22Rv1 (cell line): Measurements from ENCODE around the gene RNF182.

Experiments
- ZFX ChIP-seq: fragments of 450-650 bp; IDR thresholded peaks from 2 replicates; pipeline ENCODE4 v1.6.1; 2017; ENCODE audit warnings: antibody characterized with exemption, borderline replicate concordance
- TF ChIP-seq, protein P1 (sequence below): fragments of 450-650 bp; IDR thresholded peaks from 2 replicates; pipeline ENCODE4 v1.5.1; 2017; ENCODE audit warnings: mild to moderate bottlenecking

DNA sequence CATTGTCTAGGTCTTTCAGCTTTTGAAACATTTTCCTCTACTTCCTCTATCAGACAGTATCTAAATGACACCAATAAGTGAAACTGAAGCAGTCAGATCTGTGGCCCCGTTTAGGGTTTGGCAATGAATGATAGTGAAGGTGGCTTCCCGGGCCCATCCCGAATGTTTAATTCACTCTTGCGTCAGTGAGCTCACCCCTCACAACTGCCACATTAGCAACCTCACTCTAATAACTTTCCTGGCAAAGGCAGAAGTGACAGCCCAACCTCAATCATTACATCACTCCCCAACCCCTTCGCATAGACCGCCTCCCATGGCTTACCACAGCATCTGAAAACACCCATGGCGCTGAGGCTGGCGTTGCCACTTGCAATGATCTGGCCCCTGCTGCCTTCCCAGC lies 100.4 kb downstream of the RNF182 start:
- TF ChIP-seq, protein P1, sequence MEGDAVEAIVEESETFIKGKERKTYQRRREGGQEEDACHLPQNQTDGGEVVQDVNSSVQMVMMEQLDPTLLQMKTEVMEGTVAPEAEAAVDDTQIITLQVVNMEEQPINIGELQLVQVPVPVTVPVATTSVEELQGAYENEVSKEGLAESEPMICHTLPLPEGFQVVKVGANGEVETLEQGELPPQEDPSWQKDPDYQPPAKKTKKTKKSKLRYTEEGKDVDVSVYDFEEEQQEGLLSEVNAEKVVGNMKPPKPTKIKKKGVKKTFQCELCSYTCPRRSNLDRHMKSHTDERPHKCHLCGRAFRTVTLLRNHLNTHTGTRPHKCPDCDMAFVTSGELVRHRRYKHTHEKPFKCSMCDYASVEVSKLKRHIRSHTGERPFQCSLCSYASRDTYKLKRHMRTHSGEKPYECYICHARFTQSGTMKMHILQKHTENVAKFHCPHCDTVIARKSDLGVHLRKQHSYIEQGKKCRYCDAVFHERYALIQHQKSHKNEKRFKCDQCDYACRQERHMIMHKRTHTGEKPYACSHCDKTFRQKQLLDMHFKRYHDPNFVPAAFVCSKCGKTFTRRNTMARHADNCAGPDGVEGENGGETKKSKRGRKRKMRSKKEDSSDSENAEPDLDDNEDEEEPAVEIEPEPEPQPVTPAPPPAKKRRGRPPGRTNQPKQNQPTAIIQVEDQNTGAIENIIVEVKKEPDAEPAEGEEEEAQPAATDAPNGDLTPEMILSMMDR, result no peak
- TF ChIP-seq ZFX, result no peak
